HG03439 (cell line): Measurements from ENCODE around the gene NMT2.

ENCODE experiments used
- ATAC-seq: cut with Tn5 transposase; IDR thresholded peaks from one replicate; pipeline ENCODE4 v1.9.1; 2021; ENCODE audit warnings: mild to moderate bottlenecking, moderate library complexity; ENCODE audit not compliant: unreplicated experiment

The NMT2 gene

DNA sequence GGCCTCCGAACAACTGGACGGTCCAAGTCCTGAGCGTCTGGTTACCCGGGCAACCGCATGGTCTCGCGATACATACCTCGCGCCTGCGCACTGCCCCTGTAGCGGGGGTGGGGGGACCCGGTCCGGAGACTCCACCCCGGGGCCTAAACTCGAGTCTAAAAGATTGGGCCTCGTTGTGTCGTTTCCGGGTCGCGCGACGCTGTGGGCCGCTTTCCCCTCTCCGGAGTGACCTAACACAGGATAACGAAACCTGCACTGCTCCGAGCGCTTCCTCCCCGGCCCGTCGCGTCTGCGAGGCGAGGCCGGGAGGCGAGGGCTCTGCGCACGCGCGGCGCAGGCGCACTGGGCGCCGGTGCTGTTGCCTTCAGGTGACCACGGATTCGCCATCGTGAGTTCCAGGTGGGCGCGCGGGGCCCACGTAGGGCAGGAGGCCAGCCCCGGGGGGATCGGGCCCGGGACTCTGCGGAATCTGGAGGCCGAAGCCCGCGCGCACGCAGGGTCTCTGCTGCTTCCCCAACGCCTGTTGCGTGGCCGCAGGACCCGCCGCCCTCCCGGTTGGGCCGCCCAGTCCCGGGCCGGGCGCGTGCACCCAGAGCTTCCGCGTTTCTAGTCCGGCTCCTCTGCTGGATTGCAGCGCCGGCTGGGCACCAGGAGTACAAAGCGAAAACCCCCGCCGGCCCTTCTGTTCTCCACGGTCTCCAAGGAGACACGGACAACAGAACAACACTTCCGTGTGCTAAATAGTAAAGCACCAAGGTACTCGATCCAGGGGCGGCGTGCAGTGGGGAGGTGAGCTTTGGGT lies 71.3 kb downstream of the NMT2 start, which contains the start of gene RPP38:
Gene RPP38, plus strand, starts transcription at position 345 of the 802 bp plus-strand sequence. CDS start 5,960 bp downstream, outside the sequence.
- peak; percentile 88 for ATAC-seq

DNA sequence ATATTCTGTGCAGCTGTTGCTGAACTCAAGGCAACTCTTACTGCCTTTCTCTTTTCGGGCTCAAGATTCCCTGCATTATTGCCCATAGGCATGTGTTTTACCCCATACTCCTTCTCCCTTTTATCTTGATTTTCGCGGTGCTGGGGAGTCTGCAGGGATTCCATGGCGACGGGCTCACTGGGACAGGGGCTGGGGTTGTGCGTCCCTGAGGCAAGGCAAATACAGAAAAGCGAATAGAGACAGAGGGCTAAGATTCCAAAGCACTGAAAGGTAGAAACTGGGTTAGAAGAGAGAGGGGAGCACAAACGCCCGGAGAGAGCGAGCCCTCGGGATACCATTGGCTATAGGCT lies 71.9 kb downstream of the NMT2 start:
- ATAC-seq, result peak; percentile 26

DNA sequence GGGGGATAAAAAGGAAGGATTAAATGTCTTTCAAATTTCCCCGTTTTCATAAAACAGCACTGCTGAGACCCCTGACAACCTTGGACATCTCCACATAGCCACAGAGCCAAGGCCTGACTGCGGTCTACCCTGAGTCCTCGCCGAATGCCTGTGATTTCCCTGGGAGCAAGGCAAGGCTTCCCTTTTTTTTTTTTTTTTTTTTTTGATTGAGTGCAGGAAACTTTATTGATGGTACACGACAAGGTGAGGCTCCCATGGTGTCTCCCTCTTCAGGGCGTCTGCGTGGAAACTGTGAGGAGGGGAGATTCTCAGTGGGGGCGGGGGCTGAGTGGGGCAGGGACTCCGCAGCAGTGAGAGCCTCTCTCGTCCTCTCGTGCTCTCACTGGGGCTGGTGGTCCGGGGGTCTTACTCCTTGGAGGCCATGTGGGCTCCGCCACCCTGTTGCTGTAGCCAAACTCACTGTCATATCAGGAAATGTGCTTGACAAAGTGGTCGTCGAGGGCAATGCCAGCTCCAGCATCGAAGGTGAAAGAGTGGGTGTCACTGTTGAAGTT lies 75.6 kb downstream of the NMT2 start:
- ATAC-seq, result no peak

DNA sequence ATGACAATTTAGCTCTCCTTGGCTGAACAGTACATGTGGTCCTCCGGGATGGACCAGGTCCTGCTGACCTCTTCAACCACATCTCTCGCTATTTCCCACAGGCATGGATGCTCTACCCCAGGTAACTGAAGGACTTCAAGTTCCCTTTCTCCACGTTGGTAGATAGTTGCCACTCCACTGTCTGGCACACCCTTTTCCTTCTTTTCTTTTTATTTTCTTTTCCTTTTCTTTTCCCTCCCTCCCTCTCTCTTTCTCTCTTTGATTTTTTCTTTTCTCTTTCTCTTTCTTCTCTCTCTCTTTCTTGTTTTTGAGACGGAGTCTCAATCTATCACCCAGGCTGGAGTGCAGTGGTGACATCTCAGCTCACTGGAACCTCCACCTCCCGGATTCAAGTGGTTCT lies 77.1 kb downstream of the NMT2 start:
- ATAC-seq, result no peak

DNA sequence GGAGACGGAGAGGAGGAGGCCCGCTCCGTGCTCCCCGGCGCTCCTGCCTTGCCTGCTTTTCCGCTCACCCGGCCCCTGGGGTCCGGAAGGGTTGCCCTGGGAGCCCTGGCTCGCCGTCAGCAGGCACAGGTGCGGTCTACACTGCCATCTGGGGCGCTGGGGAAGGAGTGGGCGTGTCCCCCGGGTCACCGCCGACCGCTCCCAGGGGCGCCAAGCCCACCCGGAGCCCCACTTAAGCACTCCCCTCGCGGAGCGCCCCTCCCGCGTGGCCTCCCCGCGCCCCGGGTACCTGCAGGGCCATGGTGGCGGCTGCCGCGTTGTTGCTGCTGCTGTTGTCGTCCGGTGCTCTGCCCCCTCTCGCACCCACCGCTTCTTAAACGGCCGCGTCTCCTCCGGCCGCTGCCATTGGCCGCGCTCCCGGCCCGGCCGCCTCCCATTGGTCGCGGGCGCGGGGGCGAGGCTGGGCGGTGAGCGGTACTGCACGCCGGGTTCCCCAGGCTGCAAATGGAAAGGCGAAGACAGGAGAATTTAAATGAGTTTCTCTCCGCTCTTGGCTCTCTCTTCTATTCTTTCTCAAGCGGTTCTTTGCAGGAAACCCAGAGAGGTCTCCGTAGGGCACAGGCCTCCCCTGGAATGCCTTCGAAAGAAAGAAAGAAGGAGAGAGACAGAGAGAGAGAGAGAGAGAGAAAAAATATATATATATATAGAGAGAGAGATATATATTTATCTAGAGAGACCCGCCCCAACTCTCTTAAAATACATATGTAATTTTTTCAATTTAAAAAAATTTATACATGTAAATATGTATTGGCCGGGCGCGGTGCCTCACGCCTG lies 79.8 kb downstream of the NMT2 start, which contains the start of gene ACBD7:
Gene ACBD7, minus strand, starts transcription at position 349 of the 834 bp plus-strand sequence. Its CDS starts 48 bp downstream, at position 301.
- peak; percentile 97 for ATAC-seq

DNA sequence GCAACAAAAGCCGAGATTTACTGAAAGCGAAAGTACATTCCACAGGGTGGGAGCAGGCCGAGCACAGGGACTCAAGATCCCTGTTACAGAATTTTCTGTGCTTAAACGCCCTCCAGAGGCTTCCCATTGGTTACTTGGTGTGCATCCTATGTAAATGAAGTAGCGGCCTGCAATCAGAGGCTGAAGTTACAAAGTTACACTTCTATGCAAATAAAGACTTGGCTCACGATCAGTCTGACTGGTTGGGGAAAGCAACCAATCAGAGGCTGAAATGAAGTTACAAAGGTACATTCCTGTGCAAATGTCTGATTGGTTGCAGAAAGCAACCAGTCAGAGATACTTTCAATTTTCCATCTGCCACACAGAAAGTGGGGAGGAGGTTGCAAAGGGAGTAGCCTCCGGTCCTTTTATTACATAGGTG lies 84.0 kb downstream of the NMT2 start:
- ATAC-seq, result no peak

DNA sequence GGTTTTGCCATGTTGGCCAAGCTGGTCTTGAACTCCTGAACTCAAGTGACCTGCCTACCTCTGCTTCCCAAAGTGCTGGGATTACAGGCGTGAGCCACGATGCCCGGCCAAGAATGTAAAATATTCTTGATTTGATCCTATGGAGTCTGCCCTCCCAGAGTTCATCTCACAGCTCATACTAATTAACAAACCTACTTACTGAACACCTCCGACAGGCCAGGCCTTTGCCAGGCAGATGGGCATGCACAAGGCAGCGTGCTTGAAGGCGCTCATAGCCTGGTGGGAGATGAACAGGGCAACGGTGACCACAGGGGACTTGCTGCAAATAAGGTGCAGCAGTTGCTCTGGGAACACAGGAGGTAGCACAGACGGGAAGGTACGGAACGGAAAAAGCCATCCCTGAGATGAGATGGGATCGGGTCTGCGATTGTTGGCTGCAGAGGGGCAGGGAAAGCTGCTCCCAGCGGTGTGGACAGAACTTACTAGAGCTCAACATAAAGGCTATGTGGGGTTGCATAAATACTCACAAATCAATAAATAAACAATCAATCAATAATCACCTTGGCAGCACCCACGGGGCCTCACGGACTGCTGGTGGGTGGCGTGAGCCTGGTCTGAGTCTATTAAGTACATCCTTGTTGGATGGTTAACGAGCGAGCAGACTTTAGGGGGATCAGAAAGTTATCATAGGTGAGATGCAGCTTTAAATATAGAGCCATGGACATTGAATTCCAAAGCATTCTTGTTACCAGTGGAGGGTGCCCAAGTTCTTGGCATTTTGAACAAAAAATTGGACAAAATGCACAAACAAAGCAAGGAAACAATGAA lies 84.6 kb downstream of the NMT2 start:
- ATAC-seq, result no peak

DNA sequence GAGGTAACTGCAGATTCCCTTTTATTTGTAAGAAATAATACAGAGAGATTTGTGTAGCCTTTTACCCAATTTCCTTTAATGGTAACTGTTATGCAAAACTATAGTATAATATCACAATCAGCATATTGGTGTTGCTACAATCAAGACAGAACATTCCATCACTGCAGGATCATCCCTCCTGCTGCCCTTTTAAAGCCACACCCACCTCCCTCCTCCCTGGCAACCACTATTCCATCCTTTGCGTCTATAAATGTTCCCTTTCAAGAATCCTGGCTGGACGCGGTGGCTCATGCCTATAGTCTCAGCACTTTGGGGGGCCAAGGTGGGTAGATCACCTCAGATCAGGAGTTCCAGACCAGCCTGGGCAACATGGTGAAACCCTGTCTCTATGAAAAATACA lies 93.1 kb downstream of the NMT2 start:
- ATAC-seq, result no peak

DNA sequence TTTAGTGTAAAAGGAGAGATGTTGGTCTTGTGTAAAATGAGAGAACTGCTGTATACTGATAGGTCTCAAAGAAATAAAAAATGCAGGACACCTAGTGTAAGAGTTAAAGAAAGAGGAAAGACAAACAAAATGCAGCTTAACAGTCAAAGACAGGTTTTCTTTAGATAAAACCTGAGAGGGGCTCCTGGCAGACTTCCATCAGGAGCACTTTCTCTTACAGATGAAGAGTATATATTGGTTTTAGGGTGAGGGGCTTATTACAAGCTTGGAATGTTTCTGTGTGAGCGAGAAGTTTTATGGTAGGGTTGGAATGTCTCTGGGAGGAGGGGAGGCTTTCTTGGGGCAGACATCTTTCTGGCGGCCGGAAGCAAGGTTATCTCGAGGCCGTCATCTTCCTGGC lies 96.1 kb downstream of the NMT2 start:
- no peak for ATAC-seq

DNA sequence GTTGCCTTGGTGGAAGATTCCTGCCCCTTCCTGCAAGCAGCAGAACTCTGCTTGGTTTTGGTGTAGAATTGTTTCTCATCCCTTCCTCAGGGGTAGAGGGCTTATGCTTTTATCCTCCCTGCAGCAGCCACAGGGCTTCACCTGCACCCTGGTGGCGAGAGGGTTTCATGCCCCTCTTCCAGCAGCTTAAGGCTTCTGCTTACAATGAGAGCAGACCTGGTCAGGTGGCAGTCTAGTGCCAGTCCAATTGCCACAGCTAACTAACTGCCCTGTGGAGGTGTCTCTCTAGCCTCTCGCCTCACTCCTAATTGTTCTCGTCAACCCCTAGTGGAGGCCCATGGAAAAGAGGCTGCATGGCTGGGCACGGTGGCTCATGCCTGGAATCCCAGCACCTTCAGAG lies 99.3 kb downstream of the NMT2 start:
- ATAC-seq, result no peak

DNA sequence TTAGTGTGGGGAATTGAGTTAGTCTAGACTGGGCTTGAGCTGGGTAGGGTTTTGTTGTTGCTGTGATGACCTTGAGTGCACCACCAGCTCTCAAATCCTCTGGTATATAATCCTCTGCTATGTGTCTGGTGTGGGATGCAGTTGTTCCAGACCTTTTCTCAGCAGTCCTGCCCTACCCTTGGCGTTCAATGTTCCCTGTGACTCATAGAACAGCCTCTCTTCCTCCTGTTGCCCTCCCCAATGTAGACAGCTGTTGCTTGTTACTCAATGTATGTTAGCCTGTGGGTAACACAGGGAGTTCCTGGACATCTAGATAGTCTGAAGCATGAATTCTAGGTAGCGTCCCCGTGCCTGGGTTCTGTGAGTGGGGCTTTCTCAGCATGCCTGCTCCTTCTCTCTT lies 99.7 kb downstream of the NMT2 start:
- no peak for ATAC-seq

DNA sequence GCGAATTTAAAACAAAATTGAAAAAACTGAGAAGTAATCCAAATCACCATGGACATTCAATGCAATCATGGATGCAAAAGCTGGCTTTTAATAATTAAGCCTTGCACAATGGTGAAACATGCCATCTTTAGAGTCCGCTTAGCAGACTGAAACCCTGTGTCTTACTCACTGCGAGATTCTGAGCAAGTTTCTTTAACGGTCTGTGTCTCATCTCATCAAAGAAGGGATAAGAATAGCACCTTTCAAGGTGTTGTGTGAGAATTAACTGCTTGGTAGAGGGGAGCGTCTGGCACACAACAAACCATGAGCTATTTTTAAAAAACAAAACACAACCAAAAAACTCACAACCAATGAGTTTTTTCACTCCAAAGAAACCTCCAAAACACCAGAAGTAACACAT lies 101.3 kb downstream of the NMT2 start:
- ATAC-seq, result no peak

DNA sequence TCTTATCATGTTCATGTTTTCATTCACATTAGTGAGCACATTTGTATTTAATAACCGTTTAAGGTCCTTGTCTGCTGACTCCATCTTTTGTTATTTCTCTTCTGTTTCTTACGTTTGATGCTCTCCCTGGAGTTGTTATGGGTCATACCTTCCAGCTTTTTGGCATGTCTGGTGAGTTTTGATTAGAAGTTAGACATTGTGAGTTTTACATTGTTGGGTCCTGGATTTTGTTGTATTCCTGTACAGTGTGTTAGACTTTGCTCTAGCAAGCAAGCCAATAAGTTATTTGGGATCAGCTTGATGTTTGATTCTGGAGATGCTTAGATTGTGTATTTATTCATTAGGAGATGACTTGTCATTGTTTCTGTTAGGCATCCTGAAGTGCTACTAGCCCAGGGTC lies 107.9 kb downstream of the NMT2 start:
- ATAC-seq, result no peak

DNA sequence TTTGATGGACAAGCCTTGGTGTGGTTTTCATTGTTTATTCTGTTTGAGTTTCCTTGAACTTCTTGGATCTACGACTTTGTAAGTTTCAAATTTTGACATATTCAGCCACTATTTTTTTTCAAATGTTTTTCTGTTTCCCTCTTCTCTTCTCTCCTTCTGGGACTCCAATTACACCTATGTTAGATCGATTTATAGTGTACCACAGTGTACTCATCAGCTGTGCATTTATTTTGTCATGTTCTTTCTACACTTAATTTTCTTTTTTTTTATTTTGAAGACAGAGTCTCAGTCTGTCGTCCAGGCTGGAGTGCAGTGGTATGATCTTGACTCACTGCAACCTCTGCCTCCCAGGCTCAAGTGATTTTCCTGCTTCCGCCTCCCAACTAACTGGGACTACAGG lies 108.6 kb downstream of the NMT2 start:
- no peak for ATAC-seq

DNA sequence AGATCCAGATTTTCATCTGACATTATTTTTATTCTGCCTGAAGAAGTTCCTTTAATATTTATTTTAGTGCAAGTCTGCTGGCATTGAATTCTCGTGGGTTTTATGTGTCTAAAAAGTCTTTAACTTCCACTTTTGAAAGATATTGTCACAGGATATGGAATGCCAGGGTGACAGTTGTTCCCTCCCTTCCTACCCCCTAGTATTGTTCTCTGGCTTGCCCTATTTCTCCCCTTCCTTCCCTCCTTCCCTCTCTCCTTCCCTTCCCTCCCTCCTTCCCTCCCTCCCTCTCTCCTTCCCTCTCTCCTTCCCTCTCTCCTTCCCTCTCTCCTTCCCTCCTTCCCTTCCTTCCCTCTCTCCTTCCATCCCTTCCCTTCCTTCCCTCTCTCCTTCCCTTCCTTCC lies 109.8 kb downstream of the NMT2 start:
- no peak for ATAC-seq
